K562 (cell line): ENCODE data around the gene GTF3C1.

Experiments
- ADNP ChIP-seq: fragments of 200-800 bp; sonication (Bioruptor generic); IDR thresholded peaks from 2 replicates; pipeline ENCODE4 v1.6.1; 2016; ENCODE audit warnings: missing genetic modification characterization, missing compliant biosample characterization
- CBX2 ChIP-seq: fragments of 200-600 bp; sonication (generic); IDR thresholded peaks from one replicate; pipeline ENCODE4 v1.6.1; 2012; ENCODE audit warnings: mild to moderate bottlenecking, low read length, inconsistent platforms; ENCODE audit not compliant: insufficient read depth, poor library complexity, severe bottlenecking
- POLR2A ChIP-seq: fragments of 450-650 bp; conservative IDR thresholded peaks from 2 replicates; pipeline ENCODE4 v1.6.1; 2016
- POLR2AphosphoS5 ChIP-seq: IDR thresholded peaks from 2 replicates; pipeline ENCODE4 v1.6.1; 2011; ENCODE audit warnings: mild to moderate bottlenecking, low read depth, low read length, moderate library complexity; ENCODE audit not compliant: control insufficient read depth, insufficient read depth
- POLR2G ChIP-seq: fragments of 200-400 bp; formaldehyde crosslinking; IDR thresholded peaks from 2 replicates; pipeline ENCODE4 v1.6.1; 2017; ENCODE audit warnings: low read depth, mild to moderate bottlenecking, antibody characterized with exemption, low read length, moderate library complexity
- SPI1 ChIP-seq: IDR thresholded peaks from 2 replicates; pipeline ENCODE4 v1.6.1; 2011; ENCODE audit warnings: low read depth, low read length, control low read depth, borderline replicate concordance
- TAF15 ChIP-seq: fragments of 200-400 bp; formaldehyde crosslinking; IDR thresholded peaks from 2 replicates; pipeline ENCODE4 v1.6.1; 2017; ENCODE audit warnings: mild to moderate bottlenecking, low read depth, low read length, moderate library complexity
- ZNF174 ChIP-seq: fragments of 250-450 bp; sonication (Bioruptor Pico); IDR thresholded peaks from 2 replicates; pipeline ENCODE4 v1.4.0; 2020; ENCODE audit warnings: mild to moderate bottlenecking
- ZNF592 ChIP-seq: fragments of 450-650 bp; IDR thresholded peaks from 2 replicates; pipeline ENCODE4 v1.6.1; 2017; ENCODE audit warnings: antibody characterized with exemption, mild to moderate bottlenecking
- ZNF830 ChIP-seq: fragments of 250-450 bp; sonication (Bioruptor Pico); IDR thresholded peaks from 2 replicates; pipeline ENCODE4 v1.5.0; 2021; ENCODE audit warnings: mild to moderate bottlenecking
- TF ChIP-seq, protein P1 (sequence below), 3 experiments: IDR thresholded peaks in 2 of 3; conservative IDR thresholded peaks in 1 of 3; 2 replicates each; pipeline ENCODE4 v1.5.1; 2011 to 2012; ENCODE audit warnings: low read length in 3 of 3, mild to moderate bottlenecking in 3 of 3, control low read depth in 2 of 3, improper control_type of control experiment in 1 of 3, inconsistent platforms in 1 of 3, low read depth in 1 of 3, mixed read lengths in 1 of 3, moderate library complexity in 1 of 3; ENCODE audit not compliant: insufficient read depth in 2 of 3
- TF ChIP-seq, protein P2 (sequence below): sonication (generic); formaldehyde crosslinking; IDR thresholded peaks from 2 replicates; pipeline ENCODE4 v1.8.0; 2022; ENCODE audit warnings: missing genetic modification reagents, mild to moderate bottlenecking, borderline replicate concordance
- TF ChIP-seq, protein P3 (sequence below): IDR thresholded peaks from 2 replicates; pipeline ENCODE4 v1.6.1; 2011; ENCODE audit not compliant: insufficient read length; ENCODE audit errors: extremely low read depth

DNA sequence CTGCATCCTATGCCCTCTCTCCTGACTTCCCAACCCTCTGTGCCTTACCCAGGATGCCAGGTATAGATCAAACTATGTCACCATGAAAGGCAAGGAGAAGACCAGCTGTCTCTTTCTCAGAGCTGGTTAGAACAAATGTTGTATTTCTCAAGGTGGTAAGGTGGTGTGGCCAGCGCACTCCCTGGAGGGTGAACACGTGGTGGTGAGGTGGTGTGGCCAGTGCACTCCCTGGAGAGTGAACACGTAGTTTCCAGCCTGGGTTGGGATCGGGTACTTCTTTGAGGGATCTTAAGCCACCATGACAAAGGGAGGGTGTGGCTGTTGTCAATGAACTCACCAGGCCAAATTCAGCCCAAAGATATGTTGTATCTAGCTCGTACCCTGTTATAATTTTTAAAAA, 27.0 kb upstream of the GTF3C1 start:
- TF ChIP-seq, protein P1, sequence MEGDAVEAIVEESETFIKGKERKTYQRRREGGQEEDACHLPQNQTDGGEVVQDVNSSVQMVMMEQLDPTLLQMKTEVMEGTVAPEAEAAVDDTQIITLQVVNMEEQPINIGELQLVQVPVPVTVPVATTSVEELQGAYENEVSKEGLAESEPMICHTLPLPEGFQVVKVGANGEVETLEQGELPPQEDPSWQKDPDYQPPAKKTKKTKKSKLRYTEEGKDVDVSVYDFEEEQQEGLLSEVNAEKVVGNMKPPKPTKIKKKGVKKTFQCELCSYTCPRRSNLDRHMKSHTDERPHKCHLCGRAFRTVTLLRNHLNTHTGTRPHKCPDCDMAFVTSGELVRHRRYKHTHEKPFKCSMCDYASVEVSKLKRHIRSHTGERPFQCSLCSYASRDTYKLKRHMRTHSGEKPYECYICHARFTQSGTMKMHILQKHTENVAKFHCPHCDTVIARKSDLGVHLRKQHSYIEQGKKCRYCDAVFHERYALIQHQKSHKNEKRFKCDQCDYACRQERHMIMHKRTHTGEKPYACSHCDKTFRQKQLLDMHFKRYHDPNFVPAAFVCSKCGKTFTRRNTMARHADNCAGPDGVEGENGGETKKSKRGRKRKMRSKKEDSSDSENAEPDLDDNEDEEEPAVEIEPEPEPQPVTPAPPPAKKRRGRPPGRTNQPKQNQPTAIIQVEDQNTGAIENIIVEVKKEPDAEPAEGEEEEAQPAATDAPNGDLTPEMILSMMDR (IDR thresholded peaks at IDR 0.05 in 2 of 3, conservative IDR thresholded peaks at IDR 0.05 in 1 of 3; ENCODE audit: insufficient read depth in 2 of 3, low read depth in 1 of 3, low read length in 3 of 3): no peak
- no peak for TF ChIP-seq CBX2
- TF ChIP-seq, protein P2, sequence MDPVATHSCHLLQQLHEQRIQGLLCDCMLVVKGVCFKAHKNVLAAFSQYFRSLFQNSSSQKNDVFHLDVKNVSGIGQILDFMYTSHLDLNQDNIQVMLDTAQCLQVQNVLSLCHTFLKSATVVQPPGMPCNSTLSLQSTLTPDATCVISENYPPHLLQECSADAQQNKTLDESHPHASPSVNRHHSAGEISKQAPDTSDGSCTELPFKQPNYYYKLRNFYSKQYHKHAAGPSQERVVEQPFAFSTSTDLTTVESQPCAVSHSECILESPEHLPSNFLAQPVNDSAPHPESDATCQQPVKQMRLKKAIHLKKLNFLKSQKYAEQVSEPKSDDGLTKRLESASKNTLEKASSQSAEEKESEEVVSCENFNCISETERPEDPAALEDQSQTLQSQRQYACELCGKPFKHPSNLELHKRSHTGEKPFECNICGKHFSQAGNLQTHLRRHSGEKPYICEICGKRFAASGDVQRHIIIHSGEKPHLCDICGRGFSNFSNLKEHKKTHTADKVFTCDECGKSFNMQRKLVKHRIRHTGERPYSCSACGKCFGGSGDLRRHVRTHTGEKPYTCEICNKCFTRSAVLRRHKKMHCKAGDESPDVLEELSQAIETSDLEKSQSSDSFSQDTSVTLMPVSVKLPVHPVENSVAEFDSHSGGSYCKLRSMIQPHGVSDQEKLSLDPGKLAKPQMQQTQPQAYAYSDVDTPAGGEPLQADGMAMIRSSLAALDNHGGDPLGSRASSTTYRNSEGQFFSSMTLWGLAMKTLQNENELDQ (CRISPR knock-in tag): no peak
- TF ChIP-seq, protein P3, sequence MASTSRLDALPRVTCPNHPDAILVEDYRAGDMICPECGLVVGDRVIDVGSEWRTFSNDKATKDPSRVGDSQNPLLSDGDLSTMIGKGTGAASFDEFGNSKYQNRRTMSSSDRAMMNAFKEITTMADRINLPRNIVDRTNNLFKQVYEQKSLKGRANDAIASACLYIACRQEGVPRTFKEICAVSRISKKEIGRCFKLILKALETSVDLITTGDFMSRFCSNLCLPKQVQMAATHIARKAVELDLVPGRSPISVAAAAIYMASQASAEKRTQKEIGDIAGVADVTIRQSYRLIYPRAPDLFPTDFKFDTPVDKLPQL: no peak
- no peak for TF ChIP-seq POLR2A
- no peak for TF ChIP-seq POLR2AphosphoS5
- no peak for TF ChIP-seq ZNF830 (CRISPR knock-in tag)
- TF ChIP-seq ZNF592: no peak
- TF ChIP-seq ZNF174 (CRISPR knock-in tag): no peak
- TF ChIP-seq ADNP: no peak
- TF ChIP-seq POLR2G: no peak
- no peak for TF ChIP-seq TAF15
- no peak for TF ChIP-seq SPI1
